Testis (tissue), 2 donors: ENCODE data around the gene PIF1.

Experiments used
- CTCF ChIP-seq, 3 experiments: fragments of 450-650 bp in 2 of 3; fragments of 200-600 bp in 1 of 3; sonication (generic) in 1 of 3; IDR thresholded peaks; one replicate each; pipeline ENCODE4 v1.5.1; 2016 to 2019; ENCODE audit warnings: antibody characterized with exemption in 3 of 3, mild to moderate bottlenecking in 2 of 3, moderate library complexity in 1 of 3
- POLR2A ChIP-seq: fragments of 450-650 bp; IDR thresholded peaks from one replicate; pipeline ENCODE4 v1.6.1; 2017; ENCODE audit warnings: antibody characterized with exemption, mild to moderate bottlenecking, moderate library complexity

- TF ChIP-seq CTCF (IDR thresholded peaks at IDR 0.05) (no peak), POLR2A (no peak)
Observed at GRCh38 chr15:64772964-64773363, 52.5 kb downstream of the PIF1 start.
